ENCODE results near the gene CTXN1. TPM values are rescaled to one million over a fixed set of nuclear protein-coding genes. Genes with fewer than 3 reads are reported as not detected.

Gene CTXN1
- total and polyA plus RNA-seq, 2 of the 4 experiments (the other 2 are of a cell fraction) = 0.36 to 7.4 TPM

- TF ChIP-seq CTCF (conservative IDR thresholded peaks at IDR 0.05; ENCODE audit: low read depth, low read length) = no peak
Measured at GRCh38 chr19:7920519-7921301, 5.2 kb downstream of the CTXN1 start (continued).

Data from IMR-90 (cell line).